ENCODE data around the gene CASP3.
"Not testable (repeated sequence)": the region's sequence is repeated elsewhere in the genome, so short reads cannot be mapped to it uniquely, and the experiment has no call there.

The CASP3 gene

DNA sequence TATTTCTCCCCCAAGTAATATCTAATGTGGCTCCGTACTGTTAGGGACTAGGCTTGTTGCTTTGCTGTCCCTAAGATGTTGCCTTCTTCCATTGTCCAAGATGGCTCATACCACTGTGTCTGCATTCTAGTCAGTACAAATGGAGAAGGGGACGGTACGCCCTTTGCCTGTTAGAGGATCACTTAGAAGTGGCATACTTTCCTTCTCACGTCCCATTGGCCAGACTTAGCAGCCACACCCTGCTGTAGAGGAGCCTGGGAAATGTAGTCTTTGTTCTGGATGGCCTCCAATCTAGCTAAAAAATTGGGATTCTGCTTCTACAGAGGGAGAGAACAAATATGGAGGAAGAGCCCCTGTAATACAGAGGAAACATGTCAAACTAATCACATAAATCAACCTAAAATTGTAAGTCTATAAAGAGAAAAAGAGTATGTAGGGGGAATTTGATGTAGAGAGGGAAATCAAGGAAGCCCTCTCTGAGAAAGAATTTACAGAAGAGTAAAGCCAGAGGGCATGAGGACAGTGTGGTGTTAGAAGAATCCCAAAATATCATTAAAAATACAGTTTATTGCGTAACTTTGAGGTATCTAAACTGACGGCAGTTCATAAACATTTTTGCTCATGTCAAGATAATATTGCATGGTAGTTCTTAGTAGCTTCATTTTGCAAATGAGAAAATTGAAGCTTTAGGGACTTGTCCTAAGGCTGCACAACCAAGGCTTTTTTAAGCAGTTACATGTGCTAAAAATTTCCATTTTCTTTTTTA is 15.4 kb upstream of the CASP3 start:
- no peak for DNase-seq (ENCODE audit: low read depth in 2 of 2)

DNA sequence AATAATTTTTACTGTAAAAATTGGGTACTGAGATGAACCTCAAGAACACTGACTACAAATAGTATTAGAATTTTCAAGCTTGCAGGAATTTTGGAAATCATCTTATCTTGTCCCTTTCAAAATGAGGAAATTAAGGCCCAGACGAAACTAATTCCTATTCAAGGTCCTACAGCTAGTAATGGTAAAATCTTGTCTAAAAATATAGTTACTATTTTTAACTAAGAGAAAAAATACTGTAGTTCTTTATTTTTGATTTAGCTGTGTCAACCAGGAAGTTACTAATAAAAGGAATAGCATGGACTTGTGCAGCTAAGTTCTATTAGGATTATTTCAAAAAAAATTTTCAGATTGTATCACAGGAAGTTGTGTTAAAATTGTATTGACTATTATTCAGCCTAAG is 13.0 kb upstream of the CASP3 start:
- no peak for DNase-seq (ENCODE audit: low read depth in 2 of 2)

DNA sequence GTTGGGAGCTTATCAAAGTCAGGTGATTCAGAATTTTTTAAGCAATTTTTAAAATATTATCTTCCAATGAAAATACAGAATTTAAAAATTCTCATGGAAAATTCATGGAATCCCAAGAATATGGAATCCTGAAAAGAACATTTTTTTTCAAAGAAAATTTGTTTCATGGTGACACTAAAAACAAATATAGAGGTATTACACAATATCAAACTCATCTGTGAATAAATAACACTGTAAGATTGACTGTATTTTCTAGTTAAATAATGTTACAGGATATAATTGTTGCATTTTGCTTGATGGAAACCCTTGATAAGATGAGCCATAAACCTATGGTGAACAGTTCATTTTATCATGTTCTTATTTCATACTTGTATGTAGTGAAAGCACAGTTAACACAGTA is 11.7 kb upstream of the CASP3 start:
- no peak for DNase-seq (ENCODE audit: low read depth in 2 of 2)

DNA sequence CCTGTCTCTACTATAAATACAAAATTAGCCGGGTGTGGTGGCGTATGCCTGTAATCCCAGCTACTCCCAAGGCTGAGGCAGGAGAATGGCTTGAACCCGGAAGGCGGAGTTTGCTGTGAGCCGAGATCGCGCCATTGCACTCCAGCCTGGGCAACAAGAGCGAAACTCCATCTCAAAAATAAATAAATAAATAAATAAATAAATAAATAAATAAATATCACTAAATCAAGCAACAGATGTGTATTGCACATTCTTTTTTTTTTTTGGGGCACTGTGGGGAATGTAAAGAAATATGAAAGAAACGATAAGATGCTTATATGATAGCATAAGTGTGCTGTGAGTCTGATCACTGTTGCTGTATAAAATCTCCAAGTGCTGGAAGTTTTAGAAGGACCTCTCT is 8.6 kb upstream of the CASP3 start:
- DNase-seq (ENCODE audit: low read depth in 2 of 2), result not testable (repeated sequence)

DNA sequence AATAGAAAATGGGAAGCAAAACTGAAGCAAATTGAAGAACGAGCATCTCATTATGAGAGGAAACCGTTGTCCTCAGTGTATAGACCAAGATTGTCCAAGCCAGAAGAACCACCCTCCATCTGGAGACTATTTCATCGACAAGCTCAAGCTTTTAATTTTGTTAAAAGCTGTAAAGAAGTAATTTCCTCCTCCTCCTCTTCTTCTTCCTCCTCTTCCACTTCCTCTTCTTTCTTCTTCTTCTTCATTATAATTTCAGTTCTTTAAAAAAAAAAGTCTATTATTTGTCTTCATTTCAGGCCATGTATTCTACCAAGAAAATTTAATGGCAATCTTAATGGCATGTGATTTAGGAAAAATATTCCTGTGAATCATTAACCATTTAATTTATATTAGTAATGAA is 7.9 kb upstream of the CASP3 start:
- DNase-seq (ENCODE audit: low read depth in 2 of 2), result no peak

DNA sequence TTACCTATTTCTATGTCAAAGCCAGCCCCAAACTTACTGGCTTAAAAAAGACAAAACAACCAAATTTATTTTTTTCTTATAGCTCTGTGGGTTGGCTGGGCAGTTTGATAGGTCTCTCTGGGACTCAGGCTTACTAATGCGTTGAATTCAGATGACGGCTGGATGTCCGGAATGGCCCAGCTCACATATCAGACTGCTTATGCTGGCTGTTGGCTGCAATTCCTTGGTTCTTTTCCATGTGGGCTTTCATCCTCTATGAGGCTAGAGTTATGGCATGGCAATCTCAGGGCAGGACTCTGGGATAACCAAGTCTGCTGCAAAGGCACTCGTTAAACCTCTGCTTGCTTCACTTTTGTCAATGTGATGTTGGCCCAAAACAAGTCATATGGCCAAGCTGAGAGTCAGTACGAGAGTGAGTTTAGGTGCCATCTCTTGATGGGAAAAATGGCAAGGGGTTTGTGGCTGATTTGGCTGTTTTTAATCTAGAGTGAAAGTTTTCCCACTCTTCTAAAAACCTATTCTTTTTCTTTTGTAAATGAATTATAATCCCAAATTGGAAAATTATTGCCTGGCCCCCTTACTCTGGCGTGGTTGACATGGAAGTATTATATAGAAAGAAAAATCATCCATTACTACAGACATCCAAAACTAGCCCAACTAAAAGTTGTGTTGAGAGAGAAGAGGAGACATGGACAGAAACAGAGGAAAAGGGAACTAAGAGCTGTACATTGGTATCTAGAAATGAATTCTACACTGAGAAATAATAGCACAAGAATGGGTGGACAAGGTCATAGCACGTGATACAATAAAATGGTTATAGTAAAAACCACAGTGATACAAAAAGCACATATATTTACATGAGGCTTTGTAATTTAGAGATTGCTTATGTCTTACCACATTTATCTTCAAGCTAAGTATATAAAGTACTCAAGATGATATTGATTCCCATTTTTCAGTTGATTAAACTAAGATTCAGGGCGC is 6.9 kb upstream of the CASP3 start:
- no peak for DNase-seq (ENCODE audit: low read depth in 2 of 2)

DNA sequence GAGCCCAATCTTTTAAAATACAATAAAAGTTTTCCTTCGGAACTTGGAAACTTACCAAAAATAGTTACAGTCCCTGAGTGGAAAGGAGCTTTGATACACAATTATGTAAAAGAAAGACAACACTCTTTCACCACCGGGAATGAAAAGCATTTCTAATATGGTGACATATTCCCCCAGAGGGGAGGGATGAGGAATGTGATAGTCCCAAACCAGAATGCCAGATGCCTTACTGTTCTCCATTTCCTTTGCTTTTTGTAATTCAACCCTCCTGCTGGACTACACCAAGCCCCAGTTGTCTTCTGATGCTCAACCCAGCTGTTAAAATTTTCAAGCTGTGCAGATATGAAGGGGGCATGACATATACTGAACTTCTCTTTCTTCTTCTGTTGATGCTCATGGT is 4.4 kb upstream of the CASP3 start:
- DNase-seq (ENCODE audit: low read depth in 2 of 2), result no peak

DNA sequence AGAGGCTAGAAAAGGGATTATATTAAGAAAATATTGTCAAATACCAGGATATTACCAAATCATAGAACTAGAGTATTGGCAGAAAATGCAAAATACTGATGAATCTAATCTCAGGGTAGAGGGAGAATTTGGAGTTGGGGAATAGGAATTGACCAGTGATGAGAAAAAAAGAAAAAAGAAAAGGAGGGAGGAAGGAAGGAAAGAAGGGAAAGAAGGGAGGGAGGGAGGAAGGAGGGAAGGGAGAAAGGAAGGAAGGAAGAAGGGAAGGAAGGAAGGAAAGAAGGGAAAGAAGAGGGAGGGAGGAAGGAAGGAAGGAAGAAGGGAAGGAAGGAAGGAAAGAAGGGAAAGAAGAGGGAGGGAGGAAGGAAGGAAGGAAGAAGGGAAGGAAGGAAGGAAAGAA is 3.4 kb upstream of the CASP3 start:
- not testable (repeated sequence) for DNase-seq (ENCODE audit: low read depth in 2 of 2)

DNA sequence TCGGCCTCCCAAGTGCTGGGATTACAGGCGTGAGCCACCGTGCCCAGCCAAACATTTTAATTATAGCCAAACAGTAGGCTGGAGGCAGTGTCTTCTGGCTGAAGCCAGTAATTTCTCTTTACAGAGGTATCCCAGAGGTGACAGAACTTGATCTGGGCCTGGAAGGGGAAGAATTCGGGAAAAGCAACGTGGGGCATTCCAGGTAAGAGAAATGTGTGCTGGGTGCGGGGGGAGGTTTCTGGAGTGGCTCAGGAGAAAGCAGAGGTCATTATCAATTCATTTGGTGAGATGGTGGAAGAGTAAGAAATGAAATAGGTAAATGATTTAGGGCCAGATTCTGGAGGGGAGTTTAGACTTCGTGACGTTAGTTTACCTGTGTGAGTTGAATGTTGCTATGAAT is 2.7 kb upstream of the CASP3 start:
- no peak for DNase-seq (ENCODE audit: low read depth in 2 of 2)

DNA sequence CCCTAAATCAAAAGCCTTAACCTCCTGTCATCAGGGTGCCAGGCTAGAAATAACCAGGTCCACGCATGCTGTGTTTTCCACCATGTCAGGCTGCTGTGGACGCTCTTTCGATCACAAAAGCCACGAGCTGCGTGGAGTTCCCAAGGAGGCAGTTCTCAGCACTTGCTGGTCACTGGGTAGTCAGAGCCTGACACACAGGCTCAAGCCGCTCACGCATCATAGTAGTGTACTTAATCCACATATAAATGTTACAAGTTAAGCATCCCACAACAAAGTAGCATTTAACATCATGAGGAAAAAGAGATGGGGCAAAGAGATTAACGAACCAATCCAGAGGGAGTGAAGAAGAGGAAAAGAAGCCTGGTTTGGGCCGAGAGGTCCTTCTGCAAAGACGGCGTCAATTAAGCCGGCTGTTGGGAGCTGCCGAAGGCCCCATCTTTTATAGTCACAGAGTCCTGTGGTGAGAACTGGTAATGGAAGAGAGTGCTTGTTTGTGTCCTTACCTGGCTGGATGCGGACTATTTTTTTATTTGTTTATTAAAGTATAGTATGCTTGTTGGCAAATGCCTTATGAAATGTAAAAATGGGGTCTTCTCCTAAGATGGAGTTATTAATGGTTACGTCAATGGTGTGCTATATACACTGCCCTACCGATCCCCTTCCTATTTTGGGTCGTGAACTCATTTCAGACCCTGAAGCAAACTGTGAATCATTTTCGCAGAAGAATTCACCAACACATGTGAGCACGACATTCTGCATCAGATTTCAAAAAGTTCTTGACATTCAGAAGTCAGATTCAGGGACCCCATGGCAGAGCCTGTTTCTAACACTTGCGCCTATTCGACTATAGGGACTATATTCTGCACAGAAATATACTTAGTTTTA is 966 bp upstream of the CASP3 start:
- no peak for DNase-seq (ENCODE audit: low read depth in 2 of 2)

DNA sequence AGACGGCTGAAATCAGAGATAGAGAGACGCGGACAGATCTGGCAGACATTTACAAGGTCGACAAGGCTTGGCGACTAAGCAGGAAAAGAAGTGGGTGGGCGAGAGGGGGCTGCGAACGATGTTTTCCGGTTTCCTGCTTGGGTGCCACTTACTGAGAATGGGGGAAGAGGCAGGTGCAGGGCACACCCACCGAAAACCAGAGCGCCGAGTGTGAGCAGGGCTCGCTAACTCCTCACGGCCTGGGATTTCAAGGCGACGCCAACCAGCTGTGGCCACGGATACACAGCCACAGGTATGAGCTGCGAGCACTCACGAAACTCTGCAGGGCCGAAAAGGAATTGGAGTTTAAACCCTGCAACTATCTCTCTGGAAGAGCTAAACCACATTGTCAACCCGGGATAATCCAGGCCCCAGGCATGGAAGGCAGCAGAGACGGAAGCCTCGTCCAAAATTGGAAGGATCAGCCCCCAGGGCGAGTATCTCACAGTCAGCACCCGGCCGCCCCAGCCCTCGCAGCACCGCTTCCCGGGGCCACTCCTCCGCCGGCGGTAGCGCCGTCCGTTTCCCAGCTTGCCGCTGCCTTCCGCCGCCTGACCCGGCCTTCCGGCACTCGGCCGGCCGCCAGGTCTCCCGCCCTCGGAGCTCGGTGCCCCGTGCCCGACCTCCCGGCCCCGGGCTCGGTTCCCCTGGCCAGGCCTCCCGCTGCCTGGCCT is 778 bp downstream of the CASP3 start:
- DNase-seq (ENCODE audit: low read depth in 2 of 2), result peak; percentile 16 to 32

DNA sequence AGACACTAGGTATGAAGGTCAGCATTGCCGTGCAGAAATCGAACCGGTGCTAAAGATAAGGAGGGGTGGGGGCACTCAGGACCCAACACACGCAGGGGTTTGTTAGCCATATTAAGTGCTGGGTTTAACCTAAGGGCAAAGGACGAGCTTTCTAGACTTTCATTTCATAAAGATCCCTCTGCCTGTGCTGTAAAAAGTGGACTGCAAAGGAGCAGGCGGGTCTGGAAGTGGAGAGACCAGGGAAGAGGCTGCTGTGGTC is 1.3 kb downstream of the CASP3 start:
- no peak for DNase-seq (ENCODE audit: low read depth in 2 of 2)

DNA sequence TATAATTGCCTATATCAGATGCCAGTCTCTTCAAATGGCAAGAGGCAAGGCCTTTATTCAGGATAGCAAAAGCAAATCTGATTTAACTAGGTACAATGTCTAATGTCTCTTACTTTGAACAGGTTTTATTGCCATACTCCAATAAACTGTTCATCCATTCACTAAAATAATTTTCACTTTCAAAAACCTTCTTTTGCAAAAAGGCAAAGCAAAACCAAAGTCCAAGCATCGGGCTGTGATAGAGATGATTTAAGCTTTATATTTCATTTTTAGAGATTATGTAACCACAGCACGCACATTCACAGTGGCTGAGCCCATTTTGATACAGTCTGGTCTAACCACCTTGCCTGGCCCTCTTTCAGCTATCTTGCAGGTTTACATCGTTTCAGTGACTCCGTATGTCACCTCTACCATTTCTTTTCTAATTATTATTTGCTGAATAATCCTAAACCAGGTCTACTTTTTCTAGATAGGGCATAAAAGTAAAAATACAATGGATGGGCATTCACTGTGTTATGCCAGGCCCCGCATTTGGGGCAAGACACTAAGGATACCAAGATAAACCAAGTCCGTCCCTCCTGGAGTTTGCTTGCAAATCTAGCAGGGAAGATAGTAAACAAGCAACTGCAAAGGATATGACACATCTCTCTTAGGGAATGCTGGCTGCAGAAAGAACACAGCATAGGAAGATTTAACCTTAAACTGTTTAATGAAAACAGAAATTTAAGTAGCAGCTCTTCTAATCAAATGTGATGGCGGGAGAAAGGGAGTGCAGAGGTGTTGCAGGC is 1.8 kb downstream of the CASP3 start:
- no peak for DNase-seq (ENCODE audit: low read depth in 2 of 2)

DNA sequence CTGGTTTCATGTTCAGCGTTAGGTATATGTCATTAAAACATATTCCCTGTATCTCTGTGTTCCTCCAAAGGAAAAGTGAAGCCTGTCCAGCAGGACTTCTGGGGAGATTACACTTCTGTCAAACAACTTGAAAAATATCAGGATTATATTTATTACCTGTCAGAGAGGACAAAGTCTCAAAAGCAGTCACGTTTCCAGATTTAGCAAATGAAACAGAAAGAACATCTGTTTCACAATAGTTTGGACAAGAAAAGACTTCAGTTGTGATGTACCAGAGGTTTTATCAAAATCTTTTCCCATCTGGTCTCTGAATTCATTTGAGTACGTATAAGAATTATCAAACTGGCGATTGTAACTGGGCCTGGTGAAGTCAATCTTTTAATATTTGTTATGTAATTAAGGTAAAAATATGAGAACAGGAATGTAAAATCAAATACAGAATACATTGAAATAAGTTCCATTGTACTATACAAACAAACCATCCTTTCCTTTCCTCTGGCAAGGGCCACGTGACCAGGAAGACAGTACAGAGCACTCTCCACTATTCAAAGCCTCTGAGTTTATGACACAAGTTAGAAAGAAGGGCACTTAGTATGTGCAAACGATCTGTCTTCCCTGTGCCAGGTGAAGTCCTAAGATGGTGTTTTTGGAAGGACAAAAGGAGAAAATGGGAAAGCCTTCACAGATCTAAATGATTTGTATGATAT is 3.2 kb downstream of the CASP3 start:
- no peak for DNase-seq (ENCODE audit: low read depth in 2 of 2)

DNA sequence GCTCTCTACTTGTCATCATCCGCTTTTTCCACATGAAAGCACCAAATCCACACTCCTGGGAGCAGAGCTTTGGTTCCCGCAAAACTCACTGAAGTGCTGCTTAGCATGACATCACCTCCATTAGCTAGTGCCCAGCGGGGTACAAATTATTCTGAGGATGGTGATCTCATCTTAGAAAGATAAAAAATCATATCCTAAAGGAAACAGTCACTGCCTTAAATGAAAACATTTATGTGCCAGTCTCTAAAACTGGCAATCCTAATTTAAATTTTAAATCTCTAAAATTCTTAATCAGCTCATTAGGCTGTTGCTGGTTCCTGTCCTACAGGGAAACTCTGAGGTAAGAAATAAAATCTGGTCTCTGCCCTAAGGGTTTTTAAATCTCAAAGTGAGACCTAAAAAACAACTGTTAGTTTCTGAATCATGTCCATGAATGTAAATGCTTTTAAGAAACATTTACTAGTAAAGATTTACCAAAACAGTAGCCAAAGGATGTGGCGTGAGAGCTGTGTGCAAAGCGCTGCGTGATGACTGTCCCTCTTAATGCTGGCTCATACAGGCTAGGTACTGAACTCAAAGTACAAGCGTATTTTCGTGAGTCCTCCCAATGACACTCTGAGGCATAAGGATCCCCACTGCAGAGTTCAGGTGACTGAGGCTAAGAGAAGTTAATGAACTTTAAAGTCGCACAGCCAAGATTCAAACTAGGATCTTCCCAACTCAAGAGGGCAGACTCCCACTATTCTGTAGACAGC is 4.5 kb downstream of the CASP3 start:
- no peak for DNase-seq (ENCODE audit: low read depth in 2 of 2)

DNA sequence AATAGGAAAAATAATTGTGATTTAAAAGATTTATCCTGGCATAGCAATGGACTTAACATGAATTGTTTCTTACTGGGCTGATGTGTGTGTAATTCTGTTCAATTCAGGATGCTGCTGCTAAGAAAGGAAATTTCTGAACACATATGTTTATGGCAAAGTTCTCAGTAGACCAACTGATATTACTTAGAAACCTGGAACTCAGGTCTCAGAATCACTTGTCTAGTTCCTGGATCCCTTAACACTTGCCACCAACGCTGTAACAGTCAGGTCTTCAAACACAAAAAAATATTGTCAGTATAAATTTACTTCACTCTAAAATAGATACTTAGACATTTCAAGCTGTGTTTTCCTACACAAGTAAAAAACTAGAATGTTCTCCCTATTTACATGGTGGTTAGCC is 5.5 kb downstream of the CASP3 start:
- no peak for DNase-seq (ENCODE audit: low read depth in 2 of 2)

DNA sequence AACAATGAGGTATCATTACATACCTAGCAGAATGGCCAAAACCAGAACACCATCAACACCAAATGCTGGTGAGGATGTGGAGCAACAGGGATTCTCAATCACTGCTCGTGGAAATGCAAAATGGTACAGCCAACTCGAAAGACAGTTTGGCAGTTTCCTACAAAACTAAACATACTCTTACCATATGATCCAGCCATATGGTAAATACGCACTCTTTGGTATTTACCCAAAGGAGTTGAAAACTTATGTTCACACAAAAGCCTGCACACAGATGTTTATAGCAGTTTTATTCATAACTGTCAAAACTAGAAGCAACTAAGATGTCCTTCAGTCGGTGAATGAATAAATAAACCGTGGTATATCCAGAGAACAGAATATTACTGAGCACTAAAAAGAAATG is 7.8 kb downstream of the CASP3 start:
- DNase-seq (ENCODE audit: low read depth in 2 of 2), result no peak

DNA sequence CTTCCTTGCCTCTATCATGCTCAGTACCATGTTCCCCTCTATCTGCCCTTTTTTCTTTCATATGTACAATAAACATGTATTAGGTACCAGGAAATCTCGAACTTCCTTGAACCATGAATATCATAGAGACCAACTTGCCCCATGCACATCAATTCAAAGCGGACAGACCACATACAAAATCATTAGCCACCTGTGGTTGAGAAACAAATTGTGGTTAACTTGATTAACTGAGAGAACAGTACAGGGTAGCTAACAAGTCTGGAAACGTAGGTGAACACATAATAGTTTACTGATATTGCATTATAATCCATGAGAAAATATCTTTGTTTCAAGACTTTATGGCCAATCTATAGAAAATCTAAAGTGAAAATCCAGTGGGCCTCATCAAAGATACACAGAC is 8.2 kb downstream of the CASP3 start:
- DNase-seq (ENCODE audit: low read depth in 2 of 2), result no peak

DNA sequence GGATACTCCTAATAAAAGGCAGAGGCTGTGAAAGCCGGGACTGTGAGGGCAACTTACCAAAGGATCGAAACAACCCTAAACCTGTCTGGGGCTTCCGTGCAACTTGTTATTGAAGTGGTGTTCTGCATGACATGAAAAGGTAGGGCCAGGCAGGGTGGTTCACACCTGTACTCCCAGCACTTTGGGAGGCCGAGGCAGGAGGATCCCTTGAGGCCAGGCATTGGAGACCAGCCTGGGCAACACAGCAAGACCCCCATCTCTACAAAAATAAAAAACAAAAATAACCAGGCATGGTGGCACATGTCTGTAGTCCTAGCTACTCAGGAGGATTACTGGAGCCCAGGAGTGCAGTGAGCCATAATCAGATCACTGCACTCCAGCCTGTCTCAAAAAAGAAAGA is 12.3 kb downstream of the CASP3 start:
- DNase-seq (ENCODE audit: low read depth in 2 of 2), result no peak
